AG10803 (cell line): Measurements from ENCODE around the gene KCNJ10.

Experiments used
- DNase-seq: peaks from one replicate; pipeline ENCODE4 v3.0.0; 2010; ENCODE audit warnings: low read depth
- H3K4me3 ChIP-seq: 2 replicates; pipeline ENCODE4 v1.5.1; 2011; ENCODE audit warnings: mild to moderate bottlenecking, low read length, control low read depth
- TF ChIP-seq, protein P1 (sequence below): conservative IDR thresholded peaks from 2 replicates; pipeline ENCODE4 v1.5.1; 2011; ENCODE audit warnings: mild to moderate bottlenecking, low read length, control low read depth, inconsistent platforms

The KCNJ10 gene

DNA sequence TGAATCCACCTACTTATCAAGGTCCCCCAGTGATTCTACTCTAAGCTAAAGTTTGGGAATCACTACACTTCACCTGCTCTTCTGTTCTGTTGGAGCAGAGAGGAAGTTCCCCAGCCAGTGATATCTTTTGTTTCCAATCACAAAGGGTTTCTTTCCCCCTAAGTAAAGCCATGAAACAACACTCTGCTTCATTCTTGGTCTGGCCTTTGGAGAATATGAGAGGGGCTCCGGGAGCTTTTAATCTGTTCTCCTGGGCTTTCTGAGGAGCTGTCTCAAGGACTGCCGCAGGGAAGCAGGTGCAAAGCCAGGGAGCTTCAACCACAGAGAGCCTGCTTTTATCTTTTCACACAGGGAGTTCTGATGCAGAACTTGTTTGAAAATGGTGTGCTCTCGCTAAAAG lies 105.8 kb downstream of the KCNJ10 start:
- TF ChIP-seq, protein P1, sequence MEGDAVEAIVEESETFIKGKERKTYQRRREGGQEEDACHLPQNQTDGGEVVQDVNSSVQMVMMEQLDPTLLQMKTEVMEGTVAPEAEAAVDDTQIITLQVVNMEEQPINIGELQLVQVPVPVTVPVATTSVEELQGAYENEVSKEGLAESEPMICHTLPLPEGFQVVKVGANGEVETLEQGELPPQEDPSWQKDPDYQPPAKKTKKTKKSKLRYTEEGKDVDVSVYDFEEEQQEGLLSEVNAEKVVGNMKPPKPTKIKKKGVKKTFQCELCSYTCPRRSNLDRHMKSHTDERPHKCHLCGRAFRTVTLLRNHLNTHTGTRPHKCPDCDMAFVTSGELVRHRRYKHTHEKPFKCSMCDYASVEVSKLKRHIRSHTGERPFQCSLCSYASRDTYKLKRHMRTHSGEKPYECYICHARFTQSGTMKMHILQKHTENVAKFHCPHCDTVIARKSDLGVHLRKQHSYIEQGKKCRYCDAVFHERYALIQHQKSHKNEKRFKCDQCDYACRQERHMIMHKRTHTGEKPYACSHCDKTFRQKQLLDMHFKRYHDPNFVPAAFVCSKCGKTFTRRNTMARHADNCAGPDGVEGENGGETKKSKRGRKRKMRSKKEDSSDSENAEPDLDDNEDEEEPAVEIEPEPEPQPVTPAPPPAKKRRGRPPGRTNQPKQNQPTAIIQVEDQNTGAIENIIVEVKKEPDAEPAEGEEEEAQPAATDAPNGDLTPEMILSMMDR, result no peak
- DNase-seq, result no peak

DNA sequence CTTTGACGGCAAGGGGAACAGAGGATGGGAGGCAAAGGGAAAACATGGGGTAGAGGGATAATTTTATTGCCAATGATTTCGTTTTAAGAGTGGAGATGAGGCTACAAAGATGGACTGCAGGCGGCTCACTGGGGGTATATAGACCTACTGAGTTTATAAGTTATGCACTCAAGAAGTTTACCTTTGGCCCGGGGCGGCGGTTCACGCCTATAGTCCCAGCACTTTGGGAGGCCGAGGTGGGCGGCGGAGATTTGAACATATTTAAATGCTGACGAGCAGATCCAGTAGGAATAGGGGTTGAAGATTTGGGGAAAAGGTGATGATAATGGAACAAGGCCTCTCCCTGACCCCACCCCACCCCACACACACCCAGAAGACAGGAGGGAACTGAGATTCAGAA lies 107.8 kb downstream of the KCNJ10 start:
- H3K4me3 ChIP-seq, result peak overlapping the region; percentile 72
- DNase-seq, result no peak
- TF ChIP-seq, protein P1, result no peak

More for the DNA sequence above, 105.8 kb downstream of the KCNJ10 start:
- no peak overlapping the region for H3K4me3 ChIP-seq

DNA sequence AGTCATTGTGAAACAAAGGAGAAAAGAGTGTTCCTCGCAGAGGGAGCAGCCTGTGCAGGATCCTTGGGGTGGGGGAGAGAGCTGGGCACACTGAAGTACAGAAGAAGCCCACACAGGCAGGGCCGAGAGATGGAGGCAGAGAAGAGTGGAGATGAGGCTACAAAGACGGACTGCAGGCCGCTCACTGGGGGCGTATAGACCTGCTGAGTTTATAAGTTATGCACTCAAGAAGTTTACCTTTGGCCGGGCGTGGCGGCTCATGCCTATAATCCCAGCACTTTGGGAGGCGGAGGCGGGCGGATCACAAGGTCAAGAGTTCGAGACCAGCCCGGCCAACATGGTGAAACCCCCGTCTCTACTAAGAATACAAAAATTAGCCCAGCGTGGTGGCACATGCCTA lies 108.3 kb downstream of the KCNJ10 start:
- peak overlapping the region; percentile 72 for H3K4me3 ChIP-seq
- TF ChIP-seq, protein P1, result no peak

DNA sequence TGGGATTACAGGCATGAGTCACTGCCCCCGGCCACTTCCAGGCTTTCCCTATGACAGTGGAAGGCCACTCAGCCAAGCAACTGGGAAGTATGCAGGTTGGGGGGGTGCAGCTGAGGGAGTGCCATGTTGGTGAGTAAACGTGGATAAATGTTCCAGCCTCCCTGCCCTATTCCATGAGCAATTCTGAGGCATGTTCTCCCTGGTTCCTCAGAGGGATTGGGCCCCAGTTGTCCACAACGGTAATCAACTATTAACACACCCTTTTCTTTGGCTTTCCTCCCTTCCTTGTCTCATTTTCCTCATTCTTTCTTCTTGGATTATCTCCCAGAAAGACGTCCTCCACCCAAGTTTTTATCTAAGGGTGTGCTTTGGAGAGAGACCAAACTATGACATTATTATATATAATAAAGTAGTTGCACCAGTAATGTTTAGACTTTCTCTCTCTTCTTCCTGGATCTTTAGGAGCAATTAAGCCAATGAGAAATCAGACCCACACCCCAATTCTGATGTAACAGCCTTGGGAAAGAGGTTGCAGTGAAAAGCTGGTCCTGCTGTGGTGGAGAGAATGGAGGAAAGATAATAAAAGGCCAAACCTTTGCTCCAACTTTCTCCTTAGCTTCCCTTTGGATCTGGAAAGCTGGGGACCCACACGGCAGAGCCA lies 109.1 kb downstream of the KCNJ10 start:
- DNase-seq, result peak; percentile 95
- H3K4me3 ChIP-seq, result peak overlapping the region; percentile 72
- TF ChIP-seq, protein P1, result no peak

More for the DNA sequence above, 108.3 kb downstream of the KCNJ10 start:
- DNase-seq, result no peak

DNA sequence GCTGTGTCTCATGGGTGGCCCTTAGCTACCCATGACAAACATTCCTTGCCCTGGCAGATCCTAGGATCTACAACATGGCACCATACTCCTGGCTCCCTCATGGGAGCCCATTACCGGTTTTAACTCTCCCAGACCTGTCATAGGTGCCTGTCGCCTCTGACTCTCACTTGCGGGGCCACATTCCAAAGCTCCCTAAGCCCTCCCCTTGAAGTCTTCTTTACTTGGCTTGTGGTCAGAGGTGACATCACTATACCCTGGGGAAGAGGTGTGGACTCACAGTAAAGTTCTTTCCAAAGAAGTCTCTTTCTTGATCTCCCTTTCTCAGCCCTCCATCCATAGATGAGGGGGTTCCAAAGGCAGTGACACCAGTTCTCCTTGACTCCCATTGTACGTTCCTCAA lies 110.5 kb downstream of the KCNJ10 start:
- peak; percentile 18 for DNase-seq
- TF ChIP-seq, protein P1, result no peak
- H3K4me3 ChIP-seq, result no peak overlapping the region

DNA sequence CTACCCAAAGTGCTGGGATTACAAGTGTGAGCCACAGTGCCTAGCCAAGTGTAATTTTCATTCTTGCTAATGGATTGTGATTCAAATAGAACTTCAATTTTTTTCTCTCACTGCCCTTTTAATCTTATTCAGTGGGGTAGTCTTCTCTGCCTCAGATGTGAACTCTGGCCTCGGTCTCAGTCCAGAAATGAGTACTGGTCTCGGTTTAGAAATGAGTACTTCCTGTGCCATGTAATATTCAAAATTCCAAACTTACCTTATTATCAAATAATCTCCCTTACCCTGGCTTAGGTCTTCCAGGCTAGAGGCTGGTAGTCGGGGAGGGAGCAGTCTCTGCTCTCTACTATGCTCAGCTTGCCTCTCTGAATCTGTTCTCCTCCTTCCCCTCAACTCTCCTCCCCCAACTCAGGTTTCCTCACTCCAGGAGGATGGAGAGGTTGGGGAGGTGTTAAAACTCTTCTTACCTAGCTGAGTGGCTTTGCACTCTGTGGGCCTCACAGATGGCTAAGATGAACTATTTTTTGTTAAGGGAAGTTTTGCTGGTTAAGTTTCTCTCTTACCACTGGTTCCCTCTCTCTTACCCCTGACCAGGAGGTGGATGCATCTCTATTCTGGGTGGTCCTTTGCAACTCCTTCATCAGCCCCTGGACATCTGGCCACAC lies 111.1 kb downstream of the KCNJ10 start:
- TF ChIP-seq, protein P1, result no peak
- DNase-seq, result no peak
- H3K4me3 ChIP-seq, result no peak overlapping the region

DNA sequence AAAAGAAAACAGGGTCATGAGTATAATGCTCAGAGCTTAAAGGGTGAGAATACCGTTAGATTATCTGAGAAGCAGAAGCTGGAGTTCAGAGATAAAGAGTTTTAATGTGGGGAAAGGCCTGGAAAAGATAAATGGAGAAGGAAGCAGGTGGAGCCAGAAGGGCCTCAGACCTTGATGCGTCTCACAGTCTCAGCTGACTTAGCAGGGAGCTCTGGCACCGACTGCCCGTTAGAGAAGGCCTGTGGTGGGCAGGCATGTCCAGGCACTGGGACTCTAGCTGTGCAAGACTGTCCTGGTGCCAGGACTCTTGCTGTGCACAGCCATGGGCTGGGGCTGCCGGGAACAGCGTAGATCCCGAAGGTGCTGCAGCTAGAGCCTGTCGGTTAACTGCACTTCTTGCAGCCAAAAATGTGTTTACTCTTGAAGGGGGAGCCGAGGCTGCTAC lies 112.1 kb downstream of the KCNJ10 start:
- no peak for DNase-seq
- TF ChIP-seq, protein P1, result no peak

More for the DNA sequence above, 112.1 kb downstream of the KCNJ10 start:
- no peak overlapping the region for H3K4me3 ChIP-seq
